IgD-negative memory B cell (primary cell): ENCODE results near the gene CDT1. TPM values are rescaled to one million over a fixed set of nuclear protein-coding genes. Genes with fewer than 3 reads are reported as not detected.

Experiments
- H3K27ac Mint-ChIP-seq, 3 donors: one replicate each; pipeline ENCODE4 v1.8.0; 2020 to 2022; ENCODE audit warnings: mild to moderate bottlenecking in 3 of 3, mixed read lengths in 3 of 3, moderate library complexity in 1 of 3
- H3K27me3 Mint-ChIP-seq: one replicate; pipeline ENCODE4 v1.8.0; 2021; ENCODE audit warnings: mixed read lengths
- H3K36me3 Mint-ChIP-seq: one replicate; pipeline ENCODE4 v1.8.0; 2020; ENCODE audit warnings: mild to moderate bottlenecking, mixed read lengths
- H3K4me1 Mint-ChIP-seq, 3 donors: one replicate each; pipeline ENCODE4 v1.8.0; 2020 to 2022; ENCODE audit warnings: mixed read lengths in 3 of 3, mild to moderate bottlenecking in 1 of 3
- H3K4me3 Mint-ChIP-seq, 4 donors: one replicate each; pipeline ENCODE4 v1.8.0; 2020 to 2022; ENCODE audit warnings: mild to moderate bottlenecking in 4 of 4, mixed read lengths in 4 of 4, moderate library complexity in 3 of 4
- H3K9me3 Mint-ChIP-seq, 3 donors: one replicate each; pipeline ENCODE4 v1.8.0; 2020 to 2021; ENCODE audit warnings: mixed read lengths in 3 of 3, mild to moderate bottlenecking in 1 of 3
- polyA plus RNA-seq: library from polyadenylated mRNA; unstranded; fragments of 300-500 nt; fragmentation: Illumina TruSeq; gene quantifications from one replicate; pipeline ENCODE4 v1.2.3, GENCODE V29; 2021

CDT1 gene
- polyA plus RNA-seq, 1 donor from 2014 or later, result 0.20 TPM

GRCh38 chr16:88799569-88800276 is 3.9 kb upstream of the CDT1 start:
- peak overlapping the region in 1 of 4 donors; percentile 76 for H3K4me3 Mint-ChIP-seq
- H3K27me3 Mint-ChIP-seq, result no peaks in the 10 kb centered on the region
- peak overlapping the region in 1 of 3 donors; percentile 95 for H3K27ac Mint-ChIP-seq
- H3K4me1 Mint-ChIP-seq, result peaks cover 6 to 10% (median 9%) of the 10 kb centered on the region in 3 donors
- no peaks in the 10 kb centered on the region for H3K36me3 Mint-ChIP-seq
- H3K9me3 Mint-ChIP-seq, result no peaks in the 10 kb centered on the region

DNA sequence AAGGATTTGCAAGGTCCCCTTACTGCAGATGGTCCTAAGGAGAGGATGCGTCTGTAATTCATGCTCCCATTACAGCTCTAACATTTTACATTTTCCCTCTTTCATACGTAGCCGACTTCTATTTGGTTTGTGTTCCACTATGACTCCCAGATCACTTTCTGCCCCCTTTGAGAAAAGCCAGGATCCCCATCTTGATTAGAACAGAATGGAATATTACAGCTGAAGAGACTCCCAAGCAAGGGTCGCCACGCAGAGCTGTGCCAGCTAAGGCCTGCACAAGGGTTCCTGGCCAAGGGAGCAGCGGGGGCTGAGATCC is 3.4 kb upstream of the CDT1 start:
- H3K4me1 Mint-ChIP-seq, result peaks cover 3 to 6% (median 4%) of the 10 kb centered on the region in 3 donors
- H3K9me3 Mint-ChIP-seq, result no peaks in the 10 kb centered on the region
- peak overlapping the region in 1 of 3 donors; percentile 95 for H3K27ac Mint-ChIP-seq
- no peaks in the 10 kb centered on the region for H3K27me3 Mint-ChIP-seq
- no peaks in the 10 kb centered on the region for H3K36me3 Mint-ChIP-seq
- H3K4me3 Mint-ChIP-seq, result peak overlapping the region in 1 of 4 donors; percentile 76

DNA sequence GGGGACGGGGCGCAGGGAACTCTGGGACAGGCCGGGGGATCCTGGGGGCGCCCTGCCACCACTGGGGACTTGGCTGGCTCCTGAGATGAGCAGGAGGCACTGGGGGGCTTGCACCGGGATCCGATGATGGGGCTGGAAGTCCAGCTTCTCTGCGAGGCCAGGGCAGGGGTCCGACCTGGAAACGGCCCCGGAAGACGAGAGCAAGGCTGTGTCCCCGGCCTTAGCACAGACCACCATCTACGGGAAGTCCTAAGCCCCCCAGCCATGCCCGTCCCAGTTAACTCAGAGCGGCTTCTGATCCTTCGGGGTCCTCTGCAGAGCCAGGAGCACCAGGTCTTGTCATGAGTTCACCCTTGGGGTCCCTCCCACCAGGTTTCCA is 573 bp downstream of the CDT1 start:
- Mint-ChIP-seq H3K27me3 (no peaks in the 10 kb centered on the region), H3K4me1 (peaks cover 3 to 6% (median 4%) of the 10 kb centered on the region in 3 donors), H3K27ac (peak overlapping the region in 1 of 3 donors; percentile 76), H3K9me3 (no peaks in the 10 kb centered on the region), H3K4me3 (peak overlapping the region; percentile 8 to 78 (median 38)), H3K36me3 (no peaks in the 10 kb centered on the region)

DNA sequence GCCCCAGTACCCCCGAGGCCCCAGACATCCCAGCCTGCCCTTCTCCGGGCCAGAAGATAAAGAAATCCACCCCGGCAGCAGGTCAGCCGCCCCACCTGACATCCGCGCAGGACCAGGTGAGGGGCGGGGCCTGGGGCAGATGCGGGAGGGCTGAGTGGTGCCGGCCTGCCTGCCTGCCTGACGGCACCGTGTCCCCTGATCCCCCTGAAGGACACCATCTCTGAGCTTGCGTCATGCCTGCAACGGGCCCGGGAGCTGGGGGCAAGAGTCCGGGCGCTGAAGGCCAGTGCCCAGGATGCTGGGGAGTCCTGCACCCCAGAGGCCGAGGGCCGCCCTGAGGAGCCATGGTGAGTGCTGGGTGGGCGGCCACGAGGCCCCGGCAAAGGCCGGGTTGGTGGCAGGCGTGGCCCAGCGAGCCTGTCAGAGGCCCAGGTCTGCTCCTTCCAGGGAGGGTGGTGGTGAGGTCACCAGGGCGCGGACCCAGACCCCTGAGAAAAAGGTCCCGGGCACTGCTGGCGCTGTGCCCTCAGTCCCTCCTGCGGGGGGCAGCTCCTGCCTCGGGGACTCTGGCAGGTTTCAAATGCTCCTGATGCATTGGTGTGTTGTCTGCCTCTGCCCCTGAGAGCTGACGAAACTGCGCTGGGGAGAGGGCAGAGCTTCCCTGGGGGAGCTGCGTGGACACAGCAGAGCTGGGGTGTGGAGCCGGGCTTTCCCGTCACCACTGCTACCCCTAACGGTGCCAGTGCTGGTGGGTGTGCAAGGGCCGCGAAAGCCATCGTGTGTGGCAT is 1.2 kb downstream of the CDT1 start:
- Mint-ChIP-seq H3K4me1 (peaks cover 3 to 6% (median 4%) of the 10 kb centered on the region in 3 donors), H3K36me3 (no peaks in the 10 kb centered on the region), H3K4me3 (peak overlapping the region in 3 of 4 donors; percentile 9 to 78 (median 66)), H3K27me3 (no peaks in the 10 kb centered on the region), H3K9me3 (no peaks in the 10 kb centered on the region), H3K27ac (peak overlapping the region in 1 of 3 donors; percentile 76)

DNA sequence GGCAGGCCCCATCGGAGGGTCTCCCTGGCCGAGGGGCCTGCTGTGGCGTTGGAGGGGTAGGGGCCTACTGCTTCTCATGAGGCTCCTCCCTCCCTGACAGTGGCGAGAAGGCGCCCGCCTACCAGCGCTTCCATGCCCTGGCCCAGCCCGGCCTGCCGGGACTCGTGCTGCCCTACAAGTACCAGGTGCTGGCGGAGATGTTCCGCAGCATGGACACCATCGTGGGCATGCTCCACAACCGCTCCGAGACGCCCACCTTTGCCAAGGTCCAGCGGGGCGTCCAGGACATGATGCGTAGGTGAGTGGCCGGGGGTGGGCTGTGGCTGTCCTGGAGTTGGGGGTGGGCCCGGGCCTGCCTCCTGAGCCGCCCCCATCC is 1.7 kb downstream of the CDT1 start:
- no peak overlapping the region for H3K27ac Mint-ChIP-seq
- H3K4me3 Mint-ChIP-seq, result peak overlapping the region in 1 of 4 donors; percentile 66
- no peaks in the 10 kb centered on the region for H3K27me3 Mint-ChIP-seq
- H3K36me3 Mint-ChIP-seq, result no peaks in the 10 kb centered on the region
- peaks cover 2 to 7% (median 3%) of the 10 kb centered on the region in 3 donors for H3K4me1 Mint-ChIP-seq
- H3K9me3 Mint-ChIP-seq, result no peaks in the 10 kb centered on the region

DNA sequence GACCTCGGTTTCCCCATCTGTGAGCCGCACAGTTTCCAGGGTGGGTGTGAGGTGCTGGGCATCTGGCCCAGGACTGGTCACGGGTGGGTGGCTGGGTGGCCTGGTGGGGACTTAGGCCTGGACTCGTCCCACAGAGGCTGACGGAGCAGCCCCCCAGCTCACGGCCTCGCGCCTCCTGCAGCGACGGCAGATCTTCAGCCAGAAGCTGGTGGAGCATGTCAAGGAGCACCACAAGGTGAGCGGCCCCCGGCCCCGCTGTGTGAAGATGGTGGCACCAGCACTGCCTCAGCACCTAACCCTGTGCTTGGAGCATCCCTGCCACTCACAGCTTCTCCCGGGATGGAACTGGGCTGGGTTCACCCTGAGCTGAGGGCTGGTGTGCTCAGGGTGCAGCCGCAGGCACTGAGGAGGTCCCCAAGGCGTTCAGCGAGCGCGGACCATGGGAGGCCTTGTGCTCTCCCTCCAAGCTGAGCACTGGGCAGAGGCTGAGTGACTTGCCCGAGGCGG is 2.4 kb downstream of the CDT1 start:
- Mint-ChIP-seq H3K36me3 (no peaks in the 10 kb centered on the region), H3K27ac (no peak overlapping the region), H3K4me1 (peaks cover 0 to 8% (median 3%) of the 10 kb centered on the region in 3 donors), H3K27me3 (no peaks in the 10 kb centered on the region), H3K9me3 (no peaks in the 10 kb centered on the region), H3K4me3 (no peak overlapping the region)

GRCh38 chr16:88806491-88807111 is 3.0 kb downstream of the CDT1 start:
- H3K27ac Mint-ChIP-seq, result no peak overlapping the region
- H3K4me1 Mint-ChIP-seq, result peaks cover 0 to 5% (median 3%) of the 10 kb centered on the region in 3 donors
- H3K4me3 Mint-ChIP-seq, result no peak overlapping the region
- H3K27me3 Mint-ChIP-seq, result no peaks in the 10 kb centered on the region
- H3K9me3 Mint-ChIP-seq, result no peaks in the 10 kb centered on the region
- H3K36me3 Mint-ChIP-seq, result no peaks in the 10 kb centered on the region

GRCh38 chr16:88807142-88807625 is 3.6 kb downstream of the CDT1 start:
- Mint-ChIP-seq H3K4me1 (peaks cover 0 to 7% (median 0%) of the 10 kb centered on the region in 3 donors), H3K27me3 (no peaks in the 10 kb centered on the region), H3K4me3 (peak overlapping the region in 1 of 4 donors; percentile 27), H3K9me3 (no peaks in the 10 kb centered on the region), H3K27ac (peak overlapping the region in 1 of 3 donors; percentile 28), H3K36me3 (no peaks in the 10 kb centered on the region)

GRCh38 chr16:88807626-88808453 is 4.3 kb downstream of the CDT1 start:
- H3K27ac Mint-ChIP-seq, result peak overlapping the region in 1 of 3 donors; percentile 65

DNA sequence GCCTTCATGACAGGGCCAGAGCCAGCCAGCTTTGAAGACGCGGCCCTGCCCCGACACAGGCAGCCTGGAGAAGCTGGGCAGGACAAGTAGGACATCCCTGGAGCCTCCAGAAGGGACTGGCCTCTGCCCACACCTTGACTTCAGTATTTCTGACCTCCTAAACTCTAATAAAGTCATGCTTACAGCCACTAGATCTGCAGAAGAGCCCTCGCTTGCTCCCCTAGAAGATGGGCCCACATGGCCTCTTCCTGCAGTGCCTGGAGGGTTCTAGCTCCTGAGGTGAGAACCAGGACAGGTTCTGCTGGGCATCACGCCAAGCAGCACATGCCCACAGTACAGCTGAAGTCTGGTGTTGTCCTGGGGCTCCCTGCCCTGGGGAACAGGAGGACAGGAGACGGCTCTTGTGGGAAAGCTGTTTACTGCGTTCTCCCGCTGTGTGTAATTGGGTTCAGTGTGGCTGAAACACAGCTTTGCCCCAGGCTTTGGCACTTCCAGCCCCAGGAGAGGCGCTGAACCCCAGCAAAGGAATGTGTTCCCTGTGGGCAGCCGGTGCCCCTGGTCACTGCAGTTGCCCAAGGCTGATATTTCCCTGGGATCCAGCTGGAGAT is 5.6 kb downstream of the CDT1 start:
- H3K27me3 Mint-ChIP-seq, result no peaks in the 10 kb centered on the region
- peaks cover 0 to 8% (median 6%) of the 10 kb centered on the region in 3 donors for H3K4me1 Mint-ChIP-seq
- H3K27ac Mint-ChIP-seq, result no peak overlapping the region
- no peaks in the 10 kb centered on the region for H3K36me3 Mint-ChIP-seq
- peak overlapping the region in 2 of 4 donors; percentile 65 to 86 for H3K4me3 Mint-ChIP-seq
- no peaks in the 10 kb centered on the region for H3K9me3 Mint-ChIP-seq

More at GRCh38 chr16:88807626-88808453, 4.3 kb downstream of the CDT1 start:
- H3K36me3 Mint-ChIP-seq, result no peaks in the 10 kb centered on the region
- H3K4me3 Mint-ChIP-seq, result peak overlapping the region in 1 of 4 donors; percentile 86
- H3K4me1 Mint-ChIP-seq, result peaks cover 0 to 8% (median 0%) of the 10 kb centered on the region in 3 donors
- no peaks in the 10 kb centered on the region for H3K9me3 Mint-ChIP-seq
- no peaks in the 10 kb centered on the region for H3K27me3 Mint-ChIP-seq

- H3K36me3 Mint-ChIP-seq, result no peaks in the 10 kb centered on the region
- H3K27me3 Mint-ChIP-seq, result no peaks in the 10 kb centered on the region
- H3K27ac Mint-ChIP-seq, result peak overlapping the region in 2 of 3 donors; percentile 81 to 89
- H3K4me3 Mint-ChIP-seq, result peak overlapping the region in 2 of 4 donors; percentile 86 to 97
- H3K9me3 Mint-ChIP-seq, result no peaks in the 10 kb centered on the region
- H3K4me1 Mint-ChIP-seq, result peaks cover 0 to 8% (median 6%) of the 10 kb centered on the region in 3 donors
Measured at GRCh38 chr16:88809676-88810165, 6.1 kb downstream of the CDT1 start.

DNA sequence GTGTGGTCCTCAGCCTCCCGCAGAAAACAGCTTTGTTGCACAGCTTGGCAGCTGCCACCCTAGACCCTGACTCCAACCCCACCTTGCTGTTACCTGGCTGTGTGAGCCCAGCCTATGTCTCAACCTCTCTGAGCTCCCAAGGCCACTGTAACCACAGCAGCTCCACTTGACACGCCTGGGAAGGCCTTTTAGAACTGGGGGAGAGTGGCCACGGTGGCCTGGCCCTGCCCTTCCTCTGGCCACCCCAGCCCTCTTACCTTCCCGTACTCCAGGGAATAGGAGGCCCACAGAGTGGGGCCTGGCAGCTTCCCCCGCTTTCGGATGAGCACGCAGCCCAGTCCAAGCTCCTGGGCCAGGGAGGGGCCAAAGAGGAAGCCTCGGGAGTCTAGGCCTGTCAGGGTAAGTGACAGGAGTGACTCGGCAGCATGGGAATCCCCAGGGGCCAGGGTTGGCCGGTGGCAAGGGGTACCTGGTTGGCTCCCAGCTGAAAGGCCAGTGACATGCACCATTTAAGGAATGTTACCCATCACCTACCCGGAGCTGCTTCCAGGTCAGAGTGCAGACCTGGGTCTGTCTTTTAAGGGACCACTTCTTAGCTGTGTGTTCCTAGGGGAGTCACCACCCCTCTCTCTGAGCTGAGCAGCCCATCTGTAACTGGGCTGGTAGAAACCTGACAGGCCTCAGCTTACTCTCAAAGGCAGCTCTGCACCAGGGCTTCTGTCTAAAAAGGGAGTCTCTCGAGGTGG is 6.8 kb downstream of the CDT1 start:
- Mint-ChIP-seq H3K4me3 (peak overlapping the region; percentile 86 to 97 (median 92)), H3K27me3 (no peaks in the 10 kb centered on the region), H3K9me3 (no peaks in the 10 kb centered on the region), H3K4me1 (peaks cover 0 to 8% (median 6%) of the 10 kb centered on the region in 3 donors), H3K36me3 (no peaks in the 10 kb centered on the region), H3K27ac (peak overlapping the region; percentile 5 to 89 (median 81))
